ENCODE results near the gene ANKRD23. TPM values are rescaled to one million over a fixed set of nuclear protein-coding genes. Genes with fewer than 3 reads are reported as not detected.

The ANKRD23 gene
- total RNA-seq, 2 experiments from 2014 or later = 6.5 to 6.7 TPM

GRCh38 chr2:96866586-96866985 lies 22.8 kb upstream of the ANKRD23 start:
- Histone ChIP-seq H3K9me3 (ENCODE audit: low read length) (no peaks in the 10 kb centered on the region), H4K20me1 (ENCODE audit: insufficient read depth, low read length) (no peaks in the 10 kb centered on the region), H3K4me2 (ENCODE audit: low read length) (peak overlapping the region; percentile 45; the same call in 1 of the 2 replicates), H3K4me3 (ENCODE audit: low read depth, low read length, poor library complexity, severe bottlenecking) (no peak overlapping the region), H3K9me2 (ENCODE audit: insufficient read depth, low read length) (no peaks in the 10 kb centered on the region), H3K79me2 (ENCODE audit: insufficient read depth, low read depth, low read length) (no peaks in the 10 kb centered on the region), H2AFZ (ENCODE audit: low read length) (peak overlapping the region; percentile 66), H3K27ac (ENCODE audit: low read depth, low read length, poor library complexity, severe bottlenecking) (no peak overlapping the region), H3K4me1 (ENCODE audit: insufficient read depth, low read length, poor library complexity, severe bottlenecking) (peaks cover 13% of the 10 kb centered on the region), H3K36me3 (ENCODE audit: insufficient read depth, low read length) (no peaks in the 10 kb centered on the region)
- CTCF ChIA-PET (ENCODE audit: unreplicated experiment) = interaction anchor here (1.3 kb wide), 1 partner anchor 9 kb away, joined by 4 read pairs; the partner anchor contains the start of gene ANKRD39
- intact Hi-C loops (cut with micrococcal nuclease; ENCODE audit: unreplicated experiment) = no loop called here
- no TSS peak for BruUV-seq (replicated peaks)
- no peak for TF ChIP-seq EZH2phosphoT487 (IDR thresholded peaks at IDR 0.05; ENCODE audit: borderline replicate concordance, low read depth, low read length)
- TF ChIP-seq, protein P1, sequence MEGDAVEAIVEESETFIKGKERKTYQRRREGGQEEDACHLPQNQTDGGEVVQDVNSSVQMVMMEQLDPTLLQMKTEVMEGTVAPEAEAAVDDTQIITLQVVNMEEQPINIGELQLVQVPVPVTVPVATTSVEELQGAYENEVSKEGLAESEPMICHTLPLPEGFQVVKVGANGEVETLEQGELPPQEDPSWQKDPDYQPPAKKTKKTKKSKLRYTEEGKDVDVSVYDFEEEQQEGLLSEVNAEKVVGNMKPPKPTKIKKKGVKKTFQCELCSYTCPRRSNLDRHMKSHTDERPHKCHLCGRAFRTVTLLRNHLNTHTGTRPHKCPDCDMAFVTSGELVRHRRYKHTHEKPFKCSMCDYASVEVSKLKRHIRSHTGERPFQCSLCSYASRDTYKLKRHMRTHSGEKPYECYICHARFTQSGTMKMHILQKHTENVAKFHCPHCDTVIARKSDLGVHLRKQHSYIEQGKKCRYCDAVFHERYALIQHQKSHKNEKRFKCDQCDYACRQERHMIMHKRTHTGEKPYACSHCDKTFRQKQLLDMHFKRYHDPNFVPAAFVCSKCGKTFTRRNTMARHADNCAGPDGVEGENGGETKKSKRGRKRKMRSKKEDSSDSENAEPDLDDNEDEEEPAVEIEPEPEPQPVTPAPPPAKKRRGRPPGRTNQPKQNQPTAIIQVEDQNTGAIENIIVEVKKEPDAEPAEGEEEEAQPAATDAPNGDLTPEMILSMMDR (conservative IDR thresholded peaks at IDR 0.05; ENCODE audit: low read length) = no peak
- DNase-seq (ENCODE audit: low spot score) = no peak
- POLR2A ChIA-PET = no interaction called here

DNA sequence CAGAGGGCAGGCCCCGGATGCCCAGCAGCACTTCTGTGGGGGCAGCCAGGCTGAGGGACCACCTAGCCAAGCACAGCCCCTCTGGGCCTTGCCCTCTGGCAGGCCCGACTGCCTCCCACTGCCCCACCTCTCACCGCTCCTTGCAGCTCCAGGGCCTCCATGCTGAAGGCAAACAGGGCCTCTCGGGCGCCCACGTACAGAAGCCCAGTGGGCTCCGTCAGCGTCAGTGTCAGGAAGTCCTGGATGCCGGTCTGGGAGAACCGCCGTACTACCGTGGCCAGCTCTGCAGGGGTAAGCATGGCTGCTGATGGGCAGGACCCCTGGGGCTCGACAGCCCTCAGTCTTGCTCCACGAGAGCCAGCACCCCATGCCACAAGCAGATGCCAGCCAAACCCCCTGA lies 22.3 kb upstream of the ANKRD23 start:
- no peak overlapping the region for H3K4me2 ChIP-seq (ENCODE audit: low read length)
- TF ChIP-seq, protein P1 (conservative IDR thresholded peaks at IDR 0.05; ENCODE audit: low read length) = no peak
- no peak for TF ChIP-seq EZH2phosphoT487 (IDR thresholded peaks at IDR 0.05; ENCODE audit: borderline replicate concordance, low read depth, low read length)
- H4K20me1 ChIP-seq (ENCODE audit: insufficient read depth, low read length) = no peaks in the 10 kb centered on the region
- BruUV-seq (replicated peaks) = no TSS peak
- H3K9me3 ChIP-seq (ENCODE audit: low read length) = no peaks in the 10 kb centered on the region
- H3K9me2 ChIP-seq (ENCODE audit: insufficient read depth, low read length) = no peaks in the 10 kb centered on the region
- DNase-seq (ENCODE audit: low spot score) = no peak
- H3K79me2 ChIP-seq (ENCODE audit: insufficient read depth, low read depth, low read length) = no peaks in the 10 kb centered on the region
- POLR2A ChIA-PET = no interaction called here
- no peak overlapping the region for H3K4me3 ChIP-seq (ENCODE audit: low read depth, low read length, poor library complexity, severe bottlenecking)
- peaks cover 13% of the 10 kb centered on the region for H3K4me1 ChIP-seq (ENCODE audit: insufficient read depth, low read length, poor library complexity, severe bottlenecking)
- intact Hi-C loops (cut with micrococcal nuclease; ENCODE audit: unreplicated experiment) = no loop called here
- CTCF ChIA-PET (ENCODE audit: unreplicated experiment) = no interaction called here
- no peak overlapping the region for H3K27ac ChIP-seq (ENCODE audit: low read depth, low read length, poor library complexity, severe bottlenecking)
- no peak overlapping the region for H2AFZ ChIP-seq (ENCODE audit: low read length)
- H3K36me3 ChIP-seq (ENCODE audit: insufficient read depth, low read length) = no peaks in the 10 kb centered on the region

DNA sequence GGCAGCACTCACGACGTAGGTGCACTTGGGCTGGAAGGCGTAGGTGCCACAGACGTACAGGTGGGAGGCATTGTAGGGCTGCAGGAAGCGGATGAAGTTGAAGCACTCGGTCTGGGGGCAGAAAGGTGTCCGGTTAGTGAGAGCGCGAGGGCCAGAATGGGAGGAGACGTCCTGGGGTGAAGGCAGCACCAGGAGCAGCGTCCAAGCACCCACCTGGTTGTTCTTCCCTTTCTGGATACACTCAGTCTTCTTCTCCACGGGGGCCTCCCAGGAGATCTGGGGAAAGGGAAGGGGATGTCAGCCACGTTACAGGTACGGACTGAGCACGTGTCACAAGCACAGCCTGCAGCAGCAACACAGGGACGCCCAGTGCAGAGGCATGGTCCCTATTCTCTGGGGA lies 21.8 kb upstream of the ANKRD23 start:
- H3K4me3 ChIP-seq (ENCODE audit: low read depth, low read length, poor library complexity, severe bottlenecking) = no peak overlapping the region
- no peaks in the 10 kb centered on the region for H3K9me2 ChIP-seq (ENCODE audit: insufficient read depth, low read length)
- no peaks in the 10 kb centered on the region for H3K9me3 ChIP-seq (ENCODE audit: low read length)
- ChIA-PET POLR2A (no interaction called here), CTCF (ENCODE audit: unreplicated experiment) (no interaction called here)
- intact Hi-C loops (cut with micrococcal nuclease; ENCODE audit: unreplicated experiment) = no loop called here
- H2AFZ ChIP-seq (ENCODE audit: low read length) = no peak overlapping the region
- H3K27ac ChIP-seq (ENCODE audit: low read depth, low read length, poor library complexity, severe bottlenecking) = no peak overlapping the region
- no peak for TF ChIP-seq EZH2phosphoT487 (IDR thresholded peaks at IDR 0.05; ENCODE audit: borderline replicate concordance, low read depth, low read length)
- TF ChIP-seq, protein P1 (conservative IDR thresholded peaks at IDR 0.05; ENCODE audit: low read length) = no peak
- peaks cover 13% of the 10 kb centered on the region for H3K4me1 ChIP-seq (ENCODE audit: insufficient read depth, low read length, poor library complexity, severe bottlenecking)
- H3K79me2 ChIP-seq (ENCODE audit: insufficient read depth, low read depth, low read length) = no peaks in the 10 kb centered on the region
- H4K20me1 ChIP-seq (ENCODE audit: insufficient read depth, low read length) = no peaks in the 10 kb centered on the region
- H3K36me3 ChIP-seq (ENCODE audit: insufficient read depth, low read length) = no peaks in the 10 kb centered on the region
- no peak for DNase-seq (ENCODE audit: low spot score)
- no TSS peak for BruUV-seq (replicated peaks)
- H3K4me2 ChIP-seq (ENCODE audit: low read length) = no peak overlapping the region

Data from OCI-LY7 (cell line).